ENCODE data around the gene TARM1. TPM values are rescaled to one million over a fixed set of nuclear protein-coding genes. Genes with fewer than 3 reads are reported as not detected.

Gene TARM1
- total and polyA plus RNA-seq, 2 experiments from 2014 or later = not detected

GRCh38 chr19:54069470-54069869 is 11.7 kb downstream of the TARM1 start:
- Mint-ChIP-seq H3K4me1 (no peaks in the 10 kb centered on the region), H3K27me3 (ENCODE audit: insufficient read depth, low read depth, poor library complexity) (peaks cover 8% of the 10 kb centered on the region), H3K27ac (no peak overlapping the region), H3K36me3 (ENCODE audit: low read depth) (no peaks in the 10 kb centered on the region; the same call in 2 of the 3 replicates), H3K4me3 (no peak overlapping the region; the same call in 2 of the 3 replicates), H3K9me3 (peaks cover 5% of the 10 kb centered on the region; the same call in 2 of the 3 replicates)
- Histone ChIP-seq H2AFZ (no peak overlapping the region), H3K4me2 (no peak overlapping the region), H3F3A (replicated peaks; ENCODE audit: low read depth) (no peaks in the 10 kb centered on the region), H3K4me1 (ENCODE audit: insufficient read depth) (no peaks in the 10 kb centered on the region), H3K4me3 (no peak overlapping the region), H3K79me2 (replicated peaks; ENCODE audit: insufficient read depth) (no peaks in the 10 kb centered on the region), H3K36me3 (ENCODE audit: insufficient read depth) (no peaks in the 10 kb centered on the region), H3K27ac (ENCODE audit: low read depth) (no peak overlapping the region), H3K9me2 (ENCODE audit: insufficient read depth) (0 out of 2 replicates have a peak, but pooled peaks cover 5% of the 10 kb centered on the region), H4K20me1 (replicated peaks; ENCODE audit: insufficient read depth) (no peaks in the 10 kb centered on the region), H3K27me3 (ENCODE audit: insufficient read depth) (no peaks in the 10 kb centered on the region)
- TF ChIP-seq STAT1 (IDR thresholded peaks at IDR 0.05; ENCODE audit: unreplicated experiment) (no peak), REST (IDR thresholded peaks at IDR 0.05; ENCODE audit: unreplicated experiment) (no peak), ZNF114 (CRISPR knock-in tag; IDR thresholded peaks at IDR 0.05) (no peak), NANOG (IDR thresholded peaks at IDR 0.05; ENCODE audit: borderline replicate concordance) (no peak), ZNF331 (CRISPR knock-in tag; IDR thresholded peaks at IDR 0.05; ENCODE audit: low read depth) (no peak), EZH2 (IDR thresholded peaks at IDR 0.05; ENCODE audit: low read depth, unreplicated experiment) (no peak), CREB1 (CRISPR knock-in tag; IDR thresholded peaks at IDR 0.05; ENCODE audit: low read depth) (no peak), ZNF462 (CRISPR knock-in tag; IDR thresholded peaks at IDR 0.05) (no peak), EZH2phosphoT487 (IDR thresholded peaks at IDR 0.05; ENCODE audit: unreplicated experiment) (no peak)
- TF ChIP-seq, protein P1, sequence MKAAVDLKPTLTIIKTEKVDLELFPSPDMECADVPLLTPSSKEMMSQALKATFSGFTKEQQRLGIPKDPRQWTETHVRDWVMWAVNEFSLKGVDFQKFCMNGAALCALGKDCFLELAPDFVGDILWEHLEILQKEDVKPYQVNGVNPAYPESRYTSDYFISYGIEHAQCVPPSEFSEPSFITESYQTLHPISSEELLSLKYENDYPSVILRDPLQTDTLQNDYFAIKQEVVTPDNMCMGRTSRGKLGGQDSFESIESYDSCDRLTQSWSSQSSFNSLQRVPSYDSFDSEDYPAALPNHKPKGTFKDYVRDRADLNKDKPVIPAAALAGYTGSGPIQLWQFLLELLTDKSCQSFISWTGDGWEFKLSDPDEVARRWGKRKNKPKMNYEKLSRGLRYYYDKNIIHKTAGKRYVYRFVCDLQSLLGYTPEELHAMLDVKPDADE (IDR thresholded peaks at IDR 0.05) = no peak
- ATAC-seq (no peak), DNase-seq (ENCODE audit: low spot score) (no peak)

Measured in GM23338 (cell line).